Muscle layer of colon (tissue), 2 donors: ENCODE data around the gene TBC1D10A.

Source experiments
- H3K27ac ChIP-seq: one replicate; pipeline ENCODE4 v1.7.0; 2013; ENCODE audit warnings: low read depth, mild to moderate bottlenecking, low read length, moderate library complexity
- H3K27me3 ChIP-seq, 2 donors: one replicate each; pipeline ENCODE4 v1.7.0; 2013; ENCODE audit warnings: low read length in 2 of 2, mild to moderate bottlenecking in 2 of 2; ENCODE audit not compliant: insufficient read depth in 2 of 2, control insufficient read depth in 1 of 2
- H3K36me3 ChIP-seq: one replicate; pipeline ENCODE4 v1.7.0; 2013; ENCODE audit warnings: mild to moderate bottlenecking, low read length; ENCODE audit not compliant: insufficient read depth
- H3K4me1 ChIP-seq: one replicate; pipeline ENCODE4 v1.7.0; 2013; ENCODE audit warnings: mild to moderate bottlenecking, low read length; ENCODE audit not compliant: insufficient read depth
- H3K4me3 ChIP-seq, 2 donors: one replicate each; pipeline ENCODE4 v1.7.0; 2013; ENCODE audit warnings: low read length in 2 of 2, low read depth in 1 of 2, mild to moderate bottlenecking in 1 of 2, moderate library complexity in 1 of 2
- H3K9ac ChIP-seq: one replicate; pipeline ENCODE4 v1.7.0; 2013; ENCODE audit warnings: low read length
- H3K9me3 ChIP-seq: one replicate; pipeline ENCODE4 v1.7.0; 2013; ENCODE audit warnings: mild to moderate bottlenecking, low read length
- donor health status: abdominal sarcoma.
- donor health status: Adenocarcinoma of cecum.

The TBC1D10A gene

DNA sequence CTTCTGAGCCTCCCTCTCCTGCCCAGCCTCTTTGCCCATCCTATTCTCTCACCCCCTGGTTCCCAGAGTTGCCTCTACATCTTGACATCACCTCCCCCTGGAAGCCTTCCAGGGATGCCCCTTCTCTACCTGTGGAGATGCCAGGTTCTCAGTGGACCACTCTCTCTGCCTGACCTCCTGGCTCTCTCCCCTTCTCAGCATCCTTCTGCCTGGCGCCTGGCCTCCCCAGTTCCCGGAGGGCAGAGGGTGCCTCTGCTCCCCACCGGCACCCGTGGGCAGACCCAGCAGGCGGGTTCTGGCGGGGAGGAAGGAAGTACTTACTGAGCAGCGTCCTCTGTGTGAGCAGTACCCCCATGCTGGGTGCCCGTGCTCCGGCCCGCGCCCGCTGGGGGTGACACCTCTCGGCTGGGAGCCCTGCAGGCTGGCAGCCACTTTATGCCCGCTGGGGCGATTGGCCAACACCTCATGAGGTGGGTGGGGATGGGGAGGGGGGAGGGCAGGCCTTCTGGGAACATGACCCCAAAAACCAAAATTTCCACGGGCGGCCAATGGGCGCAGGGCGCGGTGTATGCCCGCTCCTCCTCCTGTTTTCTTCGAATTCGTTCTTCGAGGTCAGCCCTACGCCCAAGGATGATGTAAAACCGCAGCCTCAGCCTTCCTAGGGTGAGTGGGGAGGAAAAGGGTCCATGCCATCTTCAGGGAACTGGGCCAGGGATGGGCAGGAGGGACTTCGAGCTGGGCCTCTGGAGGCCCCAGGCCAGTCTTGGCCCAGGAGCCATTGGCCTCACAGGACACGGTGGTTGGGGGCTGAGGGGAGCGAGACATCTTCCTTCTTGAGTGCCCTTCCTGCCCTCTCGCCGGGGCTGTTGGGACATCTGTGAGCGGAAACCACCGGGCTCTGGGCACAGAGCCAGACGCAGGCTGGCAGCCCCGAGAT lies 60.0 kb downstream of the TBC1D10A start, which contains the start of gene OSM:
Gene OSM, minus strand, starts transcription at position 407 of the 937 bp plus-strand sequence. Its CDS starts 52 bp downstream, at position 355.
- no peak within 1 kb of the TSS for H3K4me3 ChIP-seq
- H3K27ac ChIP-seq = no peak within 1 kb of the TSS
- no peaks in the 10 kb centered on the region for H3K36me3 ChIP-seq
- H3K27me3 ChIP-seq = no peaks in the 10 kb centered on the region
- peaks cover 3% of the 10 kb centered on the region for H3K4me1 ChIP-seq
- H3K9me3 ChIP-seq = no peaks in the 10 kb centered on the region
- no peak within 1 kb of the TSS for H3K9ac ChIP-seq

DNA sequence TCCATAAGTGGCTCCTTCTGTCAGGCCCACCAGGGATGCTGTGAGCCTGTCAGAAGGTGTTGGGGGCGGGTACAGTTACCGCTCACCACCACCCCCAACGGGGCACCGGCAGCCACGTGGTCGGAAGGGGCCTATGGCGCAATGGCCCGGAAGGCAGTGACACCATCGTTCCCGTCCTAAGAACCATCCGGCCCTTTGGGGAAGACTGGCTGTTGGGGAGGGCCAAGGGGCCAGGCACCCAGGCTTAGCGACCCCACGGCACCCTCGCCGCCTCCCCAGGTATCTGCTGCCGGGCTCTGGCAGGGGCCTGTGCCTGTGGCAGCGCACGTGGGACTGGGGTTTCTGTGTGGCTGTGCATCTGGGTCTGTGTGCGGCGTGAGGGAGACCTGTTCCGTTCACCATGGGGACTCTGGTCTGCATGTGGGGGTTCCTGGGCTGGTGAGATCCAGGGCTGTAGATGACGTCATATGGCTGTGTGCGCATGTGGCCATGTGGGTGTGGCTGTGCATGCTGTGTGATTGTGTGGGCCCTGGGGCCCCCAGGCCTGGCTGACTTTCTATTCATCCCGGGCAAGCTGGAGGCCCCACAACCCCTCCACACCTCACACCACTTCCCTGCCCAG lies 60.8 kb downstream of the TBC1D10A start:
- Histone ChIP-seq H3K36me3 (no peaks in the 10 kb centered on the region), H3K4me1 (peaks cover 3% of the 10 kb centered on the region), H3K9ac (no peak overlapping the region), H3K4me3 (no peak overlapping the region), H3K27ac (no peak overlapping the region), H3K27me3 (no peaks in the 10 kb centered on the region), H3K9me3 (no peaks in the 10 kb centered on the region)

DNA sequence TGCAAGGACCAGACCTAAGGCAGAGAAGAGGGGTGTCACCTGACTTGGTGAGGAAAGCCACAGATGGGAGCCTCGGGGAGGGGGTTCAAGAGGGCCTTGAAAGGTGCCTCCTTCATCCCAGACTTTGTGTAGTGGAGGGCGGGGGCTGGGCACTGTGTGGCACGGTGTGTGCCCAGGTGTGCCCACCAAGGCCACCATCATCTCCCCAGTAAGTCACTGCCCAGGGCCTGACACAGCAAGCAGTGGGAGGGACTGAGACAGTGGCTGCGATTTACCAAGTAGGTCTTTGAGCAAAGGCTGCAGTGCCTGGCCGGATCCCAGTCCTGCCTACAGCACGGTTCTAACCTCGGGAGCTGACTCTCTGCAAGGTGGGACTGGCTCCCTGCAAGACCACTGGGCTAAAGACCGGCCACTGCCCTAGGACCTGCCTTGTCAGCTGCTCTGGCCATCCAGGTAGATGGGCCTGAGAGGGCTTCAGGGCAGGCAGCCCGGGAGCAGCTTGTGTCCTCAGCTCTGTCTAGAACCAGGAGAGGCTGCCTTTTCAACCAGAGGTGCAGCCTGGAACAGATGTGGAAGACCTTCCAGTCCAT lies 61.5 kb downstream of the TBC1D10A start:
- H3K36me3 ChIP-seq = no peaks in the 10 kb centered on the region
- H3K4me1 ChIP-seq = peaks cover 3% of the 10 kb centered on the region
- H3K27me3 ChIP-seq = no peaks in the 10 kb centered on the region
- H3K9ac ChIP-seq = no peak overlapping the region
- H3K9me3 ChIP-seq = no peaks in the 10 kb centered on the region
- no peak overlapping the region for H3K27ac ChIP-seq
- H3K4me3 ChIP-seq = no peak overlapping the region

DNA sequence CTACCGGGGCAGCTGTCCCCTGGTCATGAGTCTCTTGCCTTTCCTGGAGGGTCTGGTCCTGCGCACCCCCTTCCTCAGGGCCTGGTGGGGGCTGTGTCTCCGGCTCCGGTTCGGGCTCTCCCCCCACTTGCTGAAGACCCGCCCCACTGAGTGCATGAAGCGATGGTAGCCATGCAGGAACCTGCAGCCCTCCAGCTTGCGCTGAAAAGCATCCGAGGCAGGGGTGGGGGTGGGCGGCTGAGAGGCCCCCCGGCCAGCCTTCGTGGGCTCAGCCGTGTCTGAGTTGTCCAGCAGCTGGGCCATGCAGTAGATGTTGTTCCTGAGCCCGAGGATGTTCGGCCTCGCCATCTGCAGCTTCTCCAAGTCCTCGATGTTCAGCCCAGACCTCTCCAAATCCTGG lies 62.9 kb downstream of the TBC1D10A start:
- H3K27me3 ChIP-seq = no peaks in the 10 kb centered on the region
- no peak overlapping the region for H3K27ac ChIP-seq
- H3K4me1 ChIP-seq = peaks cover 3% of the 10 kb centered on the region
- no peak overlapping the region for H3K9ac ChIP-seq
- no peak overlapping the region for H3K4me3 ChIP-seq
- no peaks in the 10 kb centered on the region for H3K36me3 ChIP-seq
- H3K9me3 ChIP-seq = no peaks in the 10 kb centered on the region

DNA sequence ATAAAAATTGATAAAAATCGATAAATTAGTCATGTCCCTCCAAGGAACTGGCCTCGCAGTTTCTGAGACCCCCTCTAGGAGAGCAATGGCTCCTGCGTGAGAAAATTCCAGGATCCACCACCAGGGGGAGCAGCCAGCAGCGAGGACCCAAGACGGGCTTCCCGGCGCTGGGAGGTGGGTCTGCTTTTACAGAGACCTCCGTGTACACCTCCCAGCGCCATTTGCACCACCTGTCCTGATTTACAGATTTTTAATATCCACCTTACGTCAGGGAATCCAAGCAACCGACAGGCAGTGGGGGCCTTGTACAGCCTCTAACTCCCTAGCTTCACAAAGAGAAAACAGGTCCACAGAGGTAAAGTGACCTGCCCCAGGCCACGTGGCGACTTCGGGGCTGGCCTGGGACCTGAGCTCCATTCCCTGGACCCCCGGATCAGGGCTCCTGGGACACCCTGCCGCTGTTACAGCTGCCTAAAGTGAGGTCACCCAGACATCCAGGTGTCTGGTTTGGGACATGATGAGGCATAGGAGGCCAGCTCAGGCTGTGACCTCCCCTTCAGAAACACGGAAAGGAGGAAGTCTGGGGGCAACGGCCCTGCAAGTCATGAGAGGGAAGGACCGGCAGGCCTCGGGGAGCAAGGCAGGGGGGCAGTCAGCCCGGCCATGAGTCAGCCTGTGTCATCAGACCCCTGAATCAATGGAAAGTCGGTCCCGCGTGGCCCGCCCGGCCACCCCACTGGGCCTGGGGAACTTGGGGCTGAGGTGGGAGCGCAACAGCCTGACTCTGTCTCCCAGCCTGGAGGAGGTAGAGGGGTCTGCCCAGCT lies 63.6 kb downstream of the TBC1D10A start:
- Histone ChIP-seq H3K27me3 (no peaks in the 10 kb centered on the region), H3K4me3 (peak overlapping the region in 1 of 2 donors; percentile 39), H3K9ac (no peak overlapping the region), H3K9me3 (no peaks in the 10 kb centered on the region), H3K27ac (no peak overlapping the region), H3K4me1 (peaks cover 3% of the 10 kb centered on the region), H3K36me3 (no peaks in the 10 kb centered on the region)

DNA sequence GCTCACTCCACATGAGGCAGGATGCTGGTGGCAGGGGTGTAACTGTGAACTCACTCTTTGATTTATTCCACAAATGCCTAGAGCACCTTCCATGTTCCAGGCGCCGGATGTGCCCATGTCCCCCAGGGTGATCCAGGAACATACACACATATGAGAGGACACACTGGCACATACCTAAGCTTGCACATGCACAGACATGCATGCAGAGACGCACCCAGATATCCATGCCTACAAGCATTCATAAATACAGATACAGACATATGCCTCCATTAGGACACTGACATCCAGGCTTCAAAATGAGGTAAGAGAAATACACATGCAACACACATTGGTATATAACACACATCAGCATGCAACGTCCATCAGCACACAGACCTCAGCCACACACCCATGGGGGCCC lies 64.6 kb downstream of the TBC1D10A start:
- Histone ChIP-seq H3K36me3 (no peaks in the 10 kb centered on the region), H3K9me3 (no peaks in the 10 kb centered on the region), H3K4me3 (no peak overlapping the region), H3K4me1 (peaks cover 3% of the 10 kb centered on the region), H3K27me3 (no peaks in the 10 kb centered on the region), H3K9ac (no peak overlapping the region), H3K27ac (no peak overlapping the region)

DNA sequence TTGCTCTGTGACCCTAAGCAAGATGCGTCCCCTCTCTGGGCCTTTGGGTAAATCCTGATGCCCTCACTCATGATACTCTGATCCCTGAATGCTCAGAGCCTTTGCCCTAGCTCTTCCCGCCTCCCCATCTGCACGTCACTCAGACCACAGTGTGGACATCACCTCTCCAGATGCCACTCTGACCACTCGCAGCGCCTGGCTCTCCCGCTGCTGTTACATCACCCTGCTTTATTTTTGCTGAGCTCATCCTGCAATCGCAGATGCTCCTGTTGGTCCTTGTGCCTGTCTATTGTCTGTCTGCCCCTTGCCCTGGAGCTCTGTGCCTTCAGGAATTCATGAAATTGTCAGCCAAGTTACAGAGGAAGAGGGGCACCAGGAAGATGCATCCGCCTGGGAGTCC lies 65.6 kb downstream of the TBC1D10A start:
- Histone ChIP-seq H3K9me3 (no peaks in the 10 kb centered on the region), H3K36me3 (no peaks in the 10 kb centered on the region)

DNA sequence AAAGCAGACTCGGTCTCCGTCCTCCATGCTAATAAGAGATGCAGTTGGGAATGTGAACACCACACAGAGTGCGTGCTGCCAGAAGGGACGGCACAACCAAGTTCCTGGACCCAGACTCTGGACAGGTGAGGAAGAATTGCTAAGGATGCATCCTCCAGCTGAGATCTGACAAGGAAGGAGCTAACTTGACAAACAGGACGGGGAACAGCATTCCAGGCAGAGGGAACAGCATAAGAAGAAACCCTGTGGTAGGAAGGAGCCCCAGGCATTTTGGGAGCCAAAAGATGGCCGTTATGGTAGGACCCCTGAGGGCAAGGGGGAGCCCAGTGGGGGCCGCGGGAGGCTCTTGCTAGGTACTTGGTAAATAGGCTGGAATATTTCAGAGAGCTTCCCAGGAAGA lies 66.1 kb downstream of the TBC1D10A start:
- Histone ChIP-seq H3K27me3 (no peaks in the 10 kb centered on the region), H3K4me1 (peaks cover 3% of the 10 kb centered on the region), H3K9me3 (no peaks in the 10 kb centered on the region), H3K27ac (no peak overlapping the region), H3K36me3 (no peaks in the 10 kb centered on the region), H3K9ac (no peak overlapping the region), H3K4me3 (no peak overlapping the region)

More for the DNA sequence above, 65.6 kb downstream of the TBC1D10A start:
- peaks cover 3% of the 10 kb centered on the region for H3K4me1 ChIP-seq
- H3K4me3 ChIP-seq = no peak overlapping the region
- no peak overlapping the region for H3K9ac ChIP-seq
- H3K27ac ChIP-seq = no peak overlapping the region
- no peaks in the 10 kb centered on the region for H3K27me3 ChIP-seq

DNA sequence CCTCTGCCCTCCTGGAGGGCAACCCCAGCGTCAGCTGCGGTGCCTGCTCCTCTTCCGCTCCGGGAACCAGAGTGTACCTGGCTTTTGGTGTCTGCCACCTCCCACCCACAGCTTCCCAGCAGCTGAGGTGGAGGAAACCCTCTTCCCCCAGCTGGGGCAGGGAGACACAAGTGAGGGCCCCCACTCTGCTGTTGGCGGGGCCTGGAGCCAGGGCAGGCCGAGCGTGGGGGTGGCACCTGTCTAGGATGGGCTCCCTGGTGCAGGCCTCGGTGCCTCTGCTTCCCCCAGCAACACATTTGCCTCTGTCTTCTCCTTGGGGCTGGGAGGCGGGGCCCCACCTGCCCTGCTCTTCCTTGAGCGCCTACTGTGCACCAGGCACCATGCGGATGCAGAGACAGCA lies 66.5 kb downstream of the TBC1D10A start:
- Histone ChIP-seq H3K27me3 (no peaks in the 10 kb centered on the region), H3K27ac (no peak overlapping the region), H3K4me3 (no peak overlapping the region), H3K4me1 (peaks cover 3% of the 10 kb centered on the region), H3K9me3 (no peaks in the 10 kb centered on the region), H3K36me3 (no peaks in the 10 kb centered on the region), H3K9ac (no peak overlapping the region)

DNA sequence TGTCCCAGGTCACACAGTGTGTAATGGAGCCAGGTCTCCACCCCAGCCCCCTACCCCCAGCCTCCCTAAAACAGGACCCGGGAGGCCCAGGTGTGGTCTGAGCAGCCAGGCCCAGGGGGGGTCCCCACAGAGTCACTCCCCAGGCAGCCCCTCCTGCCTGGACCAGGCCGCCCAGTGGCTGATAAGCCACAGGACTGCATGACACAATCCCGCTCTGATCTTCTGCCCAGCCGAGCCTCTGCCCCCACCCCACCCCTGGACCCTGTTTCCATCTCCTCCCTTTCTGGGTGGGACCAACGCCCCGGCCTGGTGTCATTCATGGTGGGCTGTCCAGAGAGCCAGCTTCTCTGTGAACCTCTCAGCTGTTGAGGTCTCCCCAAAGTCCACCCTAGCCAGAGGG lies 72.4 kb downstream of the TBC1D10A start:
- H3K36me3 ChIP-seq = no peaks in the 10 kb centered on the region
- peaks cover 0 to under 1% of the 10 kb centered on the region in 2 donors for H3K27me3 ChIP-seq
- H3K9me3 ChIP-seq = no peaks in the 10 kb centered on the region
- H3K4me3 ChIP-seq = no peak overlapping the region
- no peak overlapping the region for H3K27ac ChIP-seq
- H3K4me1 ChIP-seq = no peaks in the 10 kb centered on the region
- no peak overlapping the region for H3K9ac ChIP-seq
